ENCODE data around the gene PROC.

The PROC gene

GRCh38 chr2:127465258-127465657 is 47.0 kb downstream of the PROC start:
- no peak for TF ChIP-seq CTCF (IDR thresholded peaks at IDR 0.05; ENCODE audit: insufficient read depth, missing control alignments)
- no peak for DNase-seq (ENCODE audit: insufficient read length, low spot score)
- no peak for FAIRE-seq

- no peak for FAIRE-seq
- TF ChIP-seq CTCF (IDR thresholded peaks at IDR 0.05; ENCODE audit: insufficient read depth, missing control alignments), result no peak
- DNase-seq (ENCODE audit: insufficient read length, low spot score), result no peak
Measured at GRCh38 chr2:127469051-127469450, 50.8 kb downstream of the PROC start.

- no peak for TF ChIP-seq CTCF (IDR thresholded peaks at IDR 0.05; ENCODE audit: insufficient read depth, missing control alignments)
- DNase-seq (ENCODE audit: insufficient read length, low spot score), result no peak
- FAIRE-seq, result no peak
Measured at GRCh38 chr2:127469974-127470373, 51.7 kb downstream of the PROC start.

GRCh38 chr2:127471286-127471988 is 53.2 kb downstream of the PROC start:
- TF ChIP-seq CTCF (IDR thresholded peaks at IDR 0.05; ENCODE audit: insufficient read depth, missing control alignments), result no peak
- DNase-seq (ENCODE audit: insufficient read length, low spot score), result no peak
- FAIRE-seq, result no peak

GRCh38 chr2:127472268-127472667 is 54.0 kb downstream of the PROC start:
- FAIRE-seq (no peak), DNase-seq (ENCODE audit: insufficient read length, low spot score) (no peak)
- no peak for TF ChIP-seq CTCF (IDR thresholded peaks at IDR 0.05; ENCODE audit: insufficient read depth, missing control alignments)

- DNase-seq (ENCODE audit: insufficient read length, low spot score), result no peak
- TF ChIP-seq CTCF (IDR thresholded peaks at IDR 0.05; ENCODE audit: insufficient read depth, missing control alignments), result no peak
- FAIRE-seq, result no peak
Measured at GRCh38 chr2:127475788-127476187, 57.6 kb downstream of the PROC start.

Data from D721Med (cell line).